NCI-H2029 treated with DMSO at 0.1 percent for 48 hours (cell line): ENCODE measurements around the gene PRKAG2.
"Not testable (repeated sequence)": the region's sequence is repeated elsewhere in the genome, so short reads cannot be mapped to it uniquely, and the experiment has no call there.

Experiments
- DNase-seq: peaks from one replicate; lab custom pipeline; 2025; lab: John Stamatoyannopoulos, UW

Gene PRKAG2

GRCh38 chr7:151801291-151801690, 75.6 kb downstream of the PRKAG2 start:
- no peak for DNase-seq

- DNase-seq: no peak
Observed at GRCh38 chr7:151800861-151801260, 76.1 kb downstream of the PRKAG2 start.

- no peak for DNase-seq
Observed at GRCh38 chr7:151800391-151800790, 76.5 kb downstream of the PRKAG2 start.

GRCh38 chr7:151799506-151799905, 77.4 kb downstream of the PRKAG2 start:
- DNase-seq: no peak

- DNase-seq: no peak
Observed at GRCh38 chr7:151798851-151799448, 78.0 kb downstream of the PRKAG2 start.

GRCh38 chr7:151797667-151798307, 79.1 kb downstream of the PRKAG2 start:
- DNase-seq: not testable (repeated sequence)

GRCh38 chr7:151796871-151797537, 79.9 kb downstream of the PRKAG2 start:
- no peak for DNase-seq

- DNase-seq: no peak
Observed at GRCh38 chr7:151796091-151796870, 80.6 kb downstream of the PRKAG2 start.

GRCh38 chr7:151795168-151795811, 81.6 kb downstream of the PRKAG2 start:
- no peak for DNase-seq

GRCh38 chr7:151794508-151795167, 82.3 kb downstream of the PRKAG2 start:
- DNase-seq: no peak

- DNase-seq: no peak
Observed at GRCh38 chr7:151793991-151794507, 82.9 kb downstream of the PRKAG2 start.

- no peak for DNase-seq
Observed at GRCh38 chr7:151793531-151793951, 83.4 kb downstream of the PRKAG2 start.

- no peak for DNase-seq
Observed at GRCh38 chr7:151792636-151793035, 84.3 kb downstream of the PRKAG2 start.

- no peak for DNase-seq
Observed at GRCh38 chr7:151792086-151792485, 84.8 kb downstream of the PRKAG2 start.

GRCh38 chr7:151790830-151791620, 85.9 kb downstream of the PRKAG2 start:
- no peak for DNase-seq

- DNase-seq: no peak
Observed at GRCh38 chr7:151790095-151790829, 86.7 kb downstream of the PRKAG2 start.

GRCh38 chr7:151789380-151789947, 87.5 kb downstream of the PRKAG2 start:
- no peak for DNase-seq

- DNase-seq: no peak
Observed at GRCh38 chr7:151787348-151787747, 89.6 kb downstream of the PRKAG2 start.

GRCh38 chr7:151786936-151787335, 90.0 kb downstream of the PRKAG2 start:
- no peak for DNase-seq
